IMR-90 (cell line): ENCODE results near the gene BRD4. TPM values are rescaled to one million over a fixed set of nuclear protein-coding genes. Genes with fewer than 3 reads are reported as not detected.

Experiments used
- ATAC-seq: fragments of 200-7000 bp; cut with Tn5 transposase; 2 replicates; pipeline ENCODE4 v1.9.1; 2020; ENCODE audit warnings: low read depth, mild to moderate bottlenecking, moderate library complexity
- BruUV-seq: library from RNA; stranded (reverse); fragments of 400-500 nt; replicated peaks from 2 replicates; lab custom pipeline; 2021; lab: Mats Ljungman, UMichigan
- CTCF ChIA-PET: fragments of 300-600 bp; formaldehyde crosslinking; extraction: SDS; loops from one replicate; lab custom pipeline; 2021; ENCODE audit warnings: antibody characterized with exemption; lab: Yijun Ruan, JAX
- POLR2A ChIA-PET: fragments of 300-600 bp; sonication (Branson Sonifier 250); formaldehyde crosslinking; loops from one replicate; lab custom pipeline; 2022; ENCODE audit warnings: antibody characterized with exemption; ENCODE audit not compliant: unreplicated experiment; lab: Charles Lee
- DNase-seq: peaks from one replicate; pipeline ENCODE4 v3.0.0; 2013
- H2AFZ ChIP-seq: replicated peaks from 2 replicates; pipeline ENCODE3; 2013; ENCODE audit warnings: low read length, mild to moderate bottlenecking; ENCODE audit not compliant: poor library complexity
- H2AK5ac ChIP-seq: 2 replicates; pipeline ENCODE4 v1.6.1; 2013; ENCODE audit warnings: low read depth, low read length, inconsistent platforms
- H2AK9ac ChIP-seq: replicated peaks from 2 replicates; pipeline ENCODE3; 2013; ENCODE audit warnings: mild to moderate bottlenecking, low read depth, low read length, moderate library complexity; ENCODE audit not compliant: poor library complexity
- H2BK120ac ChIP-seq: 2 replicates; pipeline ENCODE4 v1.6.1; 2013; ENCODE audit warnings: low read depth, low read length, inconsistent platforms
- H2BK15ac ChIP-seq: 3 replicates; pipeline ENCODE4 v1.6.1; 2013; ENCODE audit warnings: low read depth, low read length, inconsistent platforms
- H2BK20ac ChIP-seq: 2 replicates; pipeline ENCODE4 v1.6.1; 2013; ENCODE audit warnings: low read depth, mild to moderate bottlenecking, inconsistent platforms, low read length, moderate library complexity
- H2BK5ac ChIP-seq: 2 replicates; pipeline ENCODE4 v1.6.1; 2013; ENCODE audit warnings: mild to moderate bottlenecking, low read depth, low read length, inconsistent platforms; ENCODE audit not compliant: poor library complexity, severe bottlenecking
- H3K14ac ChIP-seq: replicated peaks from 2 replicates; pipeline ENCODE4 v1.6.1; 2013; ENCODE audit warnings: low read depth, low read length, inconsistent platforms
- H3K18ac ChIP-seq: 2 replicates; pipeline ENCODE4 v1.6.1; 2013; ENCODE audit warnings: low read depth, low read length, control low read depth
- H3K23ac ChIP-seq: 2 replicates; pipeline ENCODE4 v1.6.1; 2013; ENCODE audit warnings: low read depth, low read length, inconsistent platforms
- H3K27ac ChIP-seq: 2 replicates; pipeline ENCODE4 v1.5.1; 2013; ENCODE audit warnings: mild to moderate bottlenecking, control low read depth, low read length; ENCODE audit not compliant: insufficient read depth
- H3K27me3 ChIP-seq: 2 replicates; pipeline ENCODE4 v1.6.1; 2013; ENCODE audit warnings: low read length; ENCODE audit not compliant: control insufficient read depth, insufficient read depth
- H3K36me3 ChIP-seq: 2 replicates; pipeline ENCODE4 v1.6.1; 2013; ENCODE audit warnings: low read length, mixed read lengths; ENCODE audit not compliant: control insufficient read depth, insufficient read depth
- H3K4ac ChIP-seq: 2 replicates; pipeline ENCODE4 v1.6.1; 2013; ENCODE audit warnings: low read depth, low read length, inconsistent platforms
- H3K4me1 ChIP-seq: 2 replicates; pipeline ENCODE4 v1.6.1; 2013; ENCODE audit warnings: low read length, mixed read lengths; ENCODE audit not compliant: control insufficient read depth, insufficient read depth
- H3K4me2 ChIP-seq: 2 replicates; pipeline ENCODE4 v1.6.1; 2013; ENCODE audit warnings: low read depth, mild to moderate bottlenecking, control low read depth, low read length, moderate library complexity
- H3K4me3 ChIP-seq: 2 replicates; pipeline ENCODE4 v1.5.1; 2013; ENCODE audit warnings: low read depth, mild to moderate bottlenecking, control low read depth, low read length, moderate library complexity; ENCODE audit not compliant: insufficient read depth
- H3K56ac ChIP-seq: 2 replicates; pipeline ENCODE4 v1.6.1; 2013; ENCODE audit warnings: low read length, inconsistent platforms; ENCODE audit not compliant: insufficient read depth; ENCODE audit errors: extremely low read depth
- H3K79me1 ChIP-seq, 2 experiments: 2 replicates each; pipeline ENCODE4 v1.6.1; 2013; ENCODE audit warnings: low read length in 2 of 2, inconsistent platforms in 1 of 2, low read depth in 1 of 2
- H3K9ac ChIP-seq: 2 replicates; pipeline ENCODE4 v1.6.1; 2013; ENCODE audit warnings: low read depth, low read length, control low read depth
- H3K9me1 ChIP-seq: 2 replicates; pipeline ENCODE4 v1.6.1; 2013; ENCODE audit warnings: low read length, inconsistent platforms; ENCODE audit not compliant: insufficient read depth
- H3K9me3 ChIP-seq: 2 replicates; pipeline ENCODE4 v1.6.1; 2013; ENCODE audit warnings: low read length; ENCODE audit not compliant: control insufficient read depth, insufficient read depth
- H4K20me1 ChIP-seq: 2 replicates; pipeline ENCODE4 v1.6.1; 2013; ENCODE audit warnings: low read length, inconsistent platforms; ENCODE audit not compliant: insufficient read depth
- H4K5ac ChIP-seq: 2 replicates; pipeline ENCODE4 v1.6.1; 2013; ENCODE audit warnings: mild to moderate bottlenecking, low read depth, low read length, control low read depth
- H4K8ac ChIP-seq, 2 experiments: 2 replicates each; pipeline ENCODE4 v1.6.1; 2013; ENCODE audit warnings: low read depth in 2 of 2, low read length in 2 of 2, control low read depth in 1 of 2, inconsistent platforms in 1 of 2
- H4K91ac ChIP-seq: 2 replicates; pipeline ENCODE4 v1.6.1; 2013; ENCODE audit warnings: low read depth, low read length, inconsistent platforms; ENCODE audit not compliant: insufficient read depth
- BHLHE40 ChIP-seq: fragments of 150-350 bp; IDR thresholded peaks from 2 replicates; pipeline ENCODE4 v1.6.1; 2016; ENCODE audit warnings: mild to moderate bottlenecking, low read depth, low read length
- CEBPB ChIP-seq: IDR thresholded peaks from 2 replicates; pipeline ENCODE4 v1.6.1; 2012; ENCODE audit warnings: low read depth, low read length, improper control_type of control experiment
- FOS ChIP-seq: fragments of 150-350 bp; IDR thresholded peaks from 2 replicates; pipeline ENCODE4 v1.6.1; 2016; ENCODE audit warnings: low read depth, low read length
- MAFK ChIP-seq: IDR thresholded peaks from 2 replicates; pipeline ENCODE4 v1.6.1; 2012; ENCODE audit warnings: low read depth, low read length, improper control_type of control experiment
- MAZ ChIP-seq: IDR thresholded peaks from 2 replicates; pipeline ENCODE4 v1.6.1; 2012; ENCODE audit warnings: low read depth, mild to moderate bottlenecking, low read length, improper control_type of control experiment, moderate library complexity, borderline replicate concordance
- MXI1 ChIP-seq: IDR thresholded peaks from 2 replicates; pipeline ENCODE4 v1.6.1; 2012; ENCODE audit warnings: low read depth, mild to moderate bottlenecking, low read length, moderate library complexity, borderline replicate concordance
- NFE2L2 ChIP-seq: fragments of 150-350 bp; IDR thresholded peaks from 2 replicates; pipeline ENCODE4 v1.6.1; 2016; ENCODE audit warnings: low read depth, mild to moderate bottlenecking, low read length
- WGBS, 2 experiments: methylation state at CpG; one replicate each; pipeline versions ENCODE4 v1.1.5 to v1.1.7; 2013; ENCODE audit warnings: missing lambda C conversion rate in 2 of 2; ENCODE audit not compliant: insufficient read length in 1 of 2; ENCODE audit errors: extremely low coverage in 2 of 2; 5-methylcytosine and 5-hydroxymethylcytosine counted together
- dilution Hi-C: fragments of 300-500 bp; cut with HindIII; formaldehyde crosslinking; loops from one replicate; pipeline ENCODE4 v1.14.3; 2018; ENCODE audit warnings: low sequenced_read_pairs; ENCODE audit not compliant: unreplicated experiment
- in situ Hi-C: fragments of 300-500 bp; cut with MboI; formaldehyde crosslinking; loops from 3 replicates; pipeline ENCODE4 v1.14.3; 2019; ENCODE audit warnings: low sequenced_read_pairs, inconsistent platforms, mixed read lengths
- intact Hi-C: fragments of 100-400 bp; cut with micrococcal nuclease; formaldehyde crosslinking; loops from 2 replicates; pipeline ENCODE4 v1.10.0; 2022
- polyA plus RNA-seq, 3 experiments: library from polyadenylated mRNA; depleted of rRNA; stranded (reverse); fragments of >200 nt; gene quantifications; 2 replicates each; pipeline ENCODE4 v1.2.3, GENCODE V29; 2012; ENCODE audit warnings: low replicate concordance in 1 of 3
- total RNA-seq: library from RNA; depleted of rRNA; stranded (reverse); fragments of >200 nt; gene quantifications from 2 replicates; pipeline ENCODE4 v1.2.3, GENCODE V29; 2012

Gene BRD4
- total and polyA plus RNA-seq, 2 of the 4 experiments (the other 2 are of a cell fraction), result 7.0 to 21.1 TPM

DNA sequence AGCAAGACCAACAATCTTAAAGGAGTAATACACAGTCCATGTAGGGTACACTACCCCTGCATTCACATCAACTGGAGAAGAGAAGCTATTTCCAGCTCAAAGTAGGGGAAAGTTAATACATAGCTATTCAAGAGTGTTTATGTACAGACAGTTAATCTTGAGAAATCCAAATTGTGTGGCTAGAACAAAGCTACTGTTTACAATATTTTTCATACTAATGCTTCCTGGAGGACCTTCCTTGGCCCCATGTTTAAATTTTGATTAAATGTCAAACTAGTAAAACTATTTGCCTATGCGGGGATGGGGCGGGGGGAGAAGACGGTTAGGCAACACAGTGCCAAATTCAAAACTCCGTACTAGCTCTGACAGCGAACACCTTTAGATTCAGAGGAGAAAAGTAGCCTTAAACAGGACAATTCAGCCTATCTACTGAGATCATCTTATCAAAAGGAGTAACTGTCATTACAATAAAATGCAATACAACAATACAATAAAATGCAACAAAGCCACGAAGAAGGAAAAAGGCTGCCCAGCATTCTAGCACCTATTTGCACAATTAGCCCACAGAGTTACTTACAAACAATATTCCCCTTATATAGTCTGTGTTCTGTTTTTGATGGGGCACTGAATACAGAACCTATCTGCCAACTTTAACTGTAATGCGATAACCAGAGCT lies 29.1 kb downstream of the BRD4 start (continued):
- no peak for TF ChIP-seq FOS

DNA sequence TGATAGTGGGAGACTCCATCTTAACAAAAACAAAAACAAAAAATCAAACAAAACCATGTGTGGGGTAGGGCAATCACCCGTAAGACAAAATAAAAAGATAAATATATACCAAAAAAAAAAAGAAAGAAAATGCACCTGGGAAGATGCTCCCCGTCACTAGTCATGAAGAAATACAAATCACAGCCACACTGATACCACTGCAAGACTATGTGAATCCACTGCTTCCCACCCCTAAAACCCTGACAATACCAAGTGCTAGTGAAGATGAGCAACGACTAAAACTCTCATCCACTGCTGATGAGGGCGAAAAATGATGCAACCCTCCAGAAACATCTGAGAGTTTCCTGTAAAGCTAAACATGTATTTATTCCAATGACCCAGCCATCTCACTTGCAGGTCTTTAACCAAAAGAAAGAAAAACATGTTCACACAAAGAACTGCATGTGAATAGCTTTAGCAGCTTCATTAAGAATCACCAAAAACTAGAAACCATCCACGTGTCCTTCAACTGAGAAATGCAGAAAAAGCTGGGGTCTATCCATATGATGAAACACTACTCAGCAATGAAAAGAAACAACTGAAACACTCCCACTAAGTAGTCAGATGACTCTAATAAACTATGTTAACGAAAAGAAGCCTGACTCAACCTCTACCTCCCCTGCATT lies 31.7 kb downstream of the BRD4 start:
- Histone ChIP-seq H4K91ac (no peak overlapping the region; the same call in 1 of the 2 replicates), H3K27me3 (no peaks in the 10 kb centered on the region), H2BK20ac (peak overlapping the region; percentile 50; the same call in 1 of the 2 replicates), H3K4ac (peak overlapping the region; percentile 75), H3K23ac (peak overlapping the region; percentile 1; the same call in 1 of the 2 replicates), H3K27ac (peak overlapping the region; percentile 56; the same call in 1 of the 2 replicates), H3K14ac (0 out of 2 replicates have a peak overlapping the region, but pooled peaks have one; percentile 27), H3K4me2 (peak overlapping the region; percentile 52; the same call in 1 of the 2 replicates), H3K9me3 (no peaks in the 10 kb centered on the region; the same call in 1 of the 2 replicates), H4K20me1 (peaks cover 98% of the 10 kb centered on the region), H3K9ac (no peak overlapping the region), H3K56ac (no peak overlapping the region), H3K18ac (no peak overlapping the region), H2AFZ (no peak overlapping the region), H2BK120ac (peak overlapping the region; percentile 58; the same call in 1 of the 2 replicates), H3K9me1 (peaks cover 55% of the 10 kb centered on the region), H3K4me1 (peaks cover 44% of the 10 kb centered on the region), H3K79me1 (peaks cover 9 to 83% of the 10 kb centered on the region in 2 experiments; a peak in 2 of 4 replicates), H2BK15ac (no peak overlapping the region; the same call in 2 of the 3 replicates), H2BK5ac (peak overlapping the region; percentile 42), H3K36me3 (peaks cover 1% of the 10 kb centered on the region; the same call in 1 of the 2 replicates), H3K4me3 (no peak overlapping the region), H2AK5ac (no peak overlapping the region), H2AK9ac (no peak overlapping the region), H4K8ac (peak overlapping the region in 1 of 2 experiments; percentile 64; a peak in 2 of 4 replicates), H4K5ac (no peak overlapping the region)
- DNase-seq, result peak; percentile 88
- dilution Hi-C loops (no loop called here), intact Hi-C loops (no loop called here), in situ Hi-C loops (no loop called here)
- peak; percentile 15; the same call in 1 of the 2 replicates for ATAC-seq
- 30% methylated on average over 2 of the region's 6 CpGs; no CpG with 5 or more reads in 1 of the 2 experiments for WGBS, 2 experiments
- CTCF ChIA-PET, result interaction anchor here (0.6 kb wide), 1 partner anchor 14 kb away, joined by 3 read pairs; no protein-coding TSS in a partner anchor
- no peak for TF ChIP-seq BHLHE40
- no peak for TF ChIP-seq MAFK
- peak; percentile 96 for TF ChIP-seq CEBPB
- TF ChIP-seq MAZ, result no peak
- TF ChIP-seq NFE2L2, result no peak
- no peak for TF ChIP-seq MXI1
- POLR2A ChIA-PET, result no interaction called here
- BruUV-seq, result no TSS peak
